HG03460 (cell line): ENCODE results near the gene TNFSF15.
A peak's percentile ranks its signal among the peaks of the same experiment; 100 is the strongest.

ENCODE experiments used
- ATAC-seq: cut with Tn5 transposase; IDR thresholded peaks from one replicate; pipeline ENCODE4 v1.9.1; 2021; ENCODE audit not compliant: unreplicated experiment

The TNFSF15 gene

GRCh38 chr9:114805670-114806525, at the start of gene TNFSF15:
Gene TNFSF15 (minus strand): TSS chr9:114806039. CDS start chr9:114806012, 27 bp downstream.
- ATAC-seq, result peak; percentile 95

DNA sequence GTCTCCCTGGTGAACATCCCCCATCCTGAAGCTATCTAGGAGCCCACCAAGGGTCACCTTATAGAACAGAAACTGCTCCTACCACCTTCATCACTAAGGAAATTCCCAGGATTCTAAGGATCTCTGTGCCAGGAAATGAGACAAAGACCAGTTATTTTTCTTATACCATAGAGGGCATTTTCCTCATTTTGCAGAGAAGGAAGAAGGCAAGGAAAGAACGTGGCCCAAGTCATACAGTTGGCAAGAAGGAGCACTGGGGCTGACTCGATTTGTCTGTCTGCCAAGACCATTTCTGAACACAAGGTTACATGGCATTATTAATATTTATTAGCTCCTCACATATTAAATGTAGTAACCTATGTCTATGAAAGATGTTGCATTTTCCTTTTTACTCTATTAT, 49.6 kb upstream of the TNFSF15 start:
- ATAC-seq, result no peak

DNA sequence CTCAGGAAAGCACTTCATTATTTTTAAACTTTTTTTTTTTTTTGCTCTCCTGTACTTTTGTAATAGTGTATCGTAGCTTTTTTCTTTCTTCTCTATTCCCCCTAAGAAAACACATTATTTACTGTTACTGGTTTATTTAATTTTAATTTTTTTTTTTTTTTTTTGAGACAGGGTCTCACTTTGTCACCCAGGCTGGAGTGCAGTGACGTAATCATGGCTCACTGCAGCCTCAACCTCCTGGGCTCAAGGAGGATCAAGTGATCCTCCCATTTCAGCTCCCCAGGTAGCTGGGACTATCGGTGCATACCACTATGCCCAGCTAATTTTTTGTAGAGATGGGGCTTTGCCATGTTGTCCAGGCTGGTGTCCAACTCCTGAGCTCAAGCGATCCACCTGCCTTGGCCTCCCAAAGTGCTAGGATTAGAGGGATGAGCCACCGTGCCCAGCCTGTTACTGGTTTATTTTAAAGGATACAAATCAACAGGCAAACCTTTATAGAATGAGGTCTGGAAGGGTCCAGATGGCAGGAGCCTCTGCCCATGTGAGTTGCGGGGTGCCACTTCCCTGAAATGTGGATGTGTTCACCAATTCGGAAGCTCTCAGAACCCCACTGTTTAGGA, 49.0 kb upstream of the TNFSF15 start:
- ATAC-seq, result no peak

- ATAC-seq, result no peak
Observed at GRCh38 chr9:114853071-114853855, 47.4 kb upstream of the TNFSF15 start.

GRCh38 chr9:114852050-114852594, 46.3 kb upstream of the TNFSF15 start:
- no peak for ATAC-seq

DNA sequence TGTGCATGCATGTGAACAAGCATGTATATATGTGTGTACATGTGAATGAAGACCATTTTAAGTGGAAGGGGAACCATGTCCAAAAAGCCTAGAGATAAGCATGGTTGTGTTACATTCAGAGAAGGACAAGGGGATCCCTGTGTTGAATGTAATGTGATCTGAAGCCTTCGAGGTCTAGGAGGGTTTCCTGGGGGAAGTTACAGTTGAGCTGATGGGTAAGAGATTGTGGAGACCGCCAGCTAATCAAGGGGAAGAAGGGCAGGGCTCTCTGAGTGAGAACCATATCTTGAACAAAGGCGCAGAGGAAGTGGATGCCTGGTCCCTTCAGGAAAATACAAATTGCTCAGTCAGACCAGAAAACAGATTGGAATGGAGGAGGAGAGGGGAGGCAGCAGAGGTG, 45.5 kb upstream of the TNFSF15 start:
- ATAC-seq, result no peak

DNA sequence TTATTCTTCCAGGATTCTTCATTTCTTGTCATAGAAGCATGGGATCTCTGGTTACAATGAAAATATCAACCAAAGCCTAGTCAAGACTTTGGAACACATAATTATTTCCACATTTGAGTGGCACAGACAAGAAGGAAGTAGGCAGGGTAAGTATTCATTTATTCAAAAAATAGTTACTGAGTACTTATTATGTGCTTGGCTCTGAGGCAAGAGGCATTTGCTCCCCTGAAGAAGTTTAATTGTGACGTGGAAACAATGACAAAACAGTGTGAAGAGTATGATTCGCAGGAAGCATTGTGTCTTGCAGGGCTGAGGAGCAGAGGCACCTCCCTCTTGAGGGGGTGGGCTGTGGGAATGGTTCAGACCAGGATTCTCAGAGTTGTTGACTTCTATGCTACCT, 45.0 kb upstream of the TNFSF15 start:
- no peak for ATAC-seq

DNA sequence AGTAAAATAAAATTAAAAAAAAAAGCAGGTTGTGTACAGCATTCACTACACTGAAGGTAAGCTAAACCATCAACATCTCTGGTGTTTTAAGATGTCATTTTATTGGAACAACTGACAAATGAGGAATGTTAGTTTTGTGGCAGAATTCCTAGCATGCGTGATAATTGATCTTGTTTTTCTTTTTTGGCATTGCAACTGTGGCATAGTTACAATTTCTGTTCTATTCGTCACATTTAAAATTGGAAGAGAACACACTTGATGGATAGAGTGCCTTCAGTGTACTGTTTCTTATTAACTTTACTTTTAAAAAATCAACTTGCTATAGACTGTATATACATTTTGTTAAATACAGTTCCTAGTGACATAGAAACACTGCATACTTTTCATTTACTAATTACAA, 43.6 kb upstream of the TNFSF15 start:
- ATAC-seq, result no peak

GRCh38 chr9:114847492-114848417, 41.9 kb upstream of the TNFSF15 start:
- no peak for ATAC-seq

- no peak for ATAC-seq
Observed at GRCh38 chr9:114845373-114845772, 39.5 kb upstream of the TNFSF15 start.

GRCh38 chr9:114844766-114845165, 38.9 kb upstream of the TNFSF15 start:
- ATAC-seq, result no peak

DNA sequence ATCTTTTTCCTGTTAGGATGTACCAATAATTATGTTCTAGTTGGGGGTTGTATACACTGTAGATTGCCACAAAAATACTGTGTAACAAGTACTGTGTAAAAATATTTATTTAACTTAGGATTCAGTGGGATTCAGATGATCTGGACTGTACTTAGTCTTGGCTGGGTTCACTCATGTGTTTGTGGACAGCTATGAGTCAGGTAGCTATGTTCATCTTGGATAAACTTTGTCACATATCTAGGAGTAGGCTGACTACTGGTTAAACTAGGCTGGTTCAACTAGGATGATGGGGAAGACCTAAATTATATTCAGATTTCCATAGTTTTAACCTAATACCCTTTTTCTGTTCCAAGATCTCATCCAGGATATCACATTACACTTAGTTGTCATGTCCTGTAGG, 32.1 kb upstream of the TNFSF15 start:
- no peak for ATAC-seq

- no peak for ATAC-seq
Observed at GRCh38 chr9:114836769-114837168, 30.9 kb upstream of the TNFSF15 start.

- no peak for ATAC-seq
Observed at GRCh38 chr9:114834386-114834785, 28.5 kb upstream of the TNFSF15 start.

- ATAC-seq, result no peak
Observed at GRCh38 chr9:114830546-114830945, 24.7 kb upstream of the TNFSF15 start.

DNA sequence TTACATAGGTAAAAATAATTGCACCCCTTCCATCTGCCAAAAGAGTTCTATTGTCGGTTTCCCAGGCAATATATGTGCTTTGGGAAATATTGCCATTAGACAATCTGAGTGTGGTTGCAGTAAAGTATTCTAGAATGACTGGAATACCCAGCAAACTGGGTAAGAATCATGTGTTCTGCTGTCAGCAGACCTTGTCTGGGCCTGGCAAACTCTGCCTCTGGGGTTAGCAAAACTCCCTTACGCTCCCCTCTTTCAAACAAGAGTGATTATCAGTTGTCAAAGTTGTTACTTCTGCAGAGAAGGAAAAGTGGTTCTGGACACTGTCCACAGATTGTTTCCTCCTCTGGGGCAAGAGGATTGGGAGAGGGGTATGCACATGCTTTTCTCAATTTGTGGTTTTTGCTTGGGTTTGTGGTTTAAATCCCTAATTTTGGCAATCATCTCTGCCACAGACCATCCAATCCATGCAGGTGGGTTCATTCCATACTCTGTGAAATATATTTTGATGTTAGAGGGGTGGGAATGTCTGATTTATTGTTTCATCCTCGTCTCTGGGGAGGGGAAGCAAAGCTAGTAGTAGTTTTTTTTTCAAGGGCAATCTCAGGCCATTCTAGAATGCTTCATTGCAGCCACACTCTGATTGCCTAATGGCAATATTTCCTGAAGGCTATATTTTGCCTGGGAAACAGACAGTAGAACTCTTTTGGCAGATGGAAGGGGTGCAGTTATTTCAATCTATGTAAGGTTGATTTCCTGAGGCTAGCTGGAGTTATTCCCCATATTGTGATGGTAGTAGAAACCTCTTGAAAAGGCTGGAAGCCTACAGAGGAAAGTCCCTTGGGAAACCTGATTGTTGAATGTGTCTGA, 24.0 kb upstream of the TNFSF15 start:
- ATAC-seq, result no peak

DNA sequence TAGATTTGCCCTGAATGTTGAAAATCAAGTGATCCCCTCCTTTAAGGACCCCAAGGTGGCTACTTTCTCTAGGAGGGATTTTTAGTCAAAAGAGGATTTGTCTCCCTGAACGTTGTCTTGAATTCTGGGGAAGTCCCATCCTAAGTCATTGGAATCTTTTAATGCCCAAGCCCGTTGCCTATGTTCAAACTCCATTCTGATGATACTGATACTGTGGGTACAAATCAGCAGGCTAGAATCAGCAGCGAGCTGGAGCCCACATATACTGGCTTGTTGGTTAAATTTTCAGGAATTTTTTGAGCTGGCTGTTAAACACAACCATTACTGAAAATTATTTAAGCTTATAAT, 22.4 kb upstream of the TNFSF15 start:
- no peak for ATAC-seq

GRCh38 chr9:114827641-114828302, 21.9 kb upstream of the TNFSF15 start:
- ATAC-seq, result no peak

GRCh38 chr9:114826431-114826830, 20.6 kb upstream of the TNFSF15 start:
- ATAC-seq, result no peak
